Activated CD4-positive, alpha-beta T cell treated with anti-CD3 and anti-CD28 coated beads, Interleukin-2, Interleukin-4, amounts not matched to agents 100 ng/mL and 50 ng/mL, durations not matched to agents 16 hours and 8 hours (primary cell): ENCODE results near the gene NFIA.

Experiments used
- DNase-seq: peaks from one replicate; pipeline ENCODE4 v3.0.0-alpha.2; 2020; ENCODE audit warnings: low spot score

NFIA gene

DNA sequence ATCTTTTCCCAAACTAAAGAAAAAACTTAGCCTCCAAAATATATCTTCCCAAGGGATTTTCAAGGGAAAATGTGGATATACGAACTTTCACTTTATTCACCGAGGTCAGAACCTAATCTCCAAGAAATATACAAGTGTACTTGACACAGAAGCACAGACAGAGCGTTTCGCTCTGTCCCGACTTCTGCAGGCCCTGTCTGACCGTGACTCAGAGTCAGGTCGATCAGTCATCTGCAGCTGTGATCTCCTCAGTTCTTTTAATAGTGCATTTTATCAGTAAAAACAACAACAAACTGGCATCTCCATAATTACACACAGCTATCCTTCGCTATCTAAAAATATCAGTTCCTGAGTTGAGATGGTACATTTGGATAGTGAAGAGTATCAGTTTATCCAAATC lies 416.0 kb downstream of the NFIA start:
- no peak for DNase-seq

DNA sequence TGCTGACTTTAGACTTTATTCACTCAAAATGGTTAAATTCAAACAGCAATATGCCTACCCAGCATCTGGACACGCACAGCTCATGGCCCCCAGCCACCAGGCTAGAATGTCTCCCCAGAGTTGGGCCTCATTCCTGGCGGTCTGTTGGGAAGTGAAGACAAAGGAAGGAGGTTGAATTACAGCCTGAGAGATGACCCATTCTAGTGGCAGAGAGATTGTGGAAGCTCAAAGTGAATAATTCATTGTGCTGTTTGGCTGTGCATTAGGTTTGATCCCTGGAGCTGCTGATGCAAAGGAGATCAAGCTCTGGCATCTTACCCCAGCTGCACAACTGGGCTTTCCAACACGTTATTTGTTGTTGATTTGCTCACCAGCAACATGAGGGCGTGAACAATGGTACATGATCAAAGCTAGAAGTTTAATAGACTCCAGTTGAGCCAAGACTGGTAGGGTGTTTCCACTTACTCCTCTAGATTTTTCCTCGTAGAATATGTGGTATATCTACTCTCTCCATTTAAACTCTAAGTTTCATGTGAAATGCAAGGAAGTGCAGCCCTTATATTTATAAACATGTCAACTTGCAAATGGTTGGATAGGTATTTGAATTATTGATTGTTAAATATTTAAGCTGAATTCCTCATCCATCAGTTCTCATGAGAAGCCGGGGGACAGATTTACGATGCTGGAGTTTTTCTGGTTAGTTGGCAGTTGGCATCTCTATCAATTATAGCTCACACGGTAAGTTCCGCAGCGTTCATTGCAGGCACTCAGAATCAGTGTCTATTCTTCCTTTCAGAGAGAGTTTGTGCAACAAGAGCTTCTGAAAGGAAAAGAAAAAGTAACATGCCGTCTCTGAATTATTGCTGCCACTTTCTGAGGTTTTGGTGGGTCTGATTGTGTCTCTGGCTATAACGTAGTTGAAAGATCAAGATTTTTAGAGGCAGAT lies 419.9 kb downstream of the NFIA start:
- DNase-seq, result no peak

DNA sequence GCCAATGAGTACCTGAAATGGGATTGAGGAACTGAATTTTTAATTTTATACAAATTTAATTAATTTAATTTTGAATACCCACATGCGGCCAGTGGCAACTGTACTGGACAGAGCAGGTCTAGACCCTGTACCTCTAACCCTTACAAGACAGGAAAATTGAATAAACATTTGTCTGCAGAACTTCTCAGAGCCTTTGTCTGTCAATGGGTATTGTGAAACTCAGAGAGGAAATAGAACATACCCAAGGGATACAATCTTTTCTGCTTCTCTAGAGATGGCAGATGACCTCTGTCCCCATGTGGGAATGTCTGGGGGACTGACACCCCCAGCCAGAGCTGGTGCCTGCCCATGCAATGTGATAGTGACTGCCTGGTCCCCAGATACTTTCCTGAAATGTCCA lies 421.9 kb downstream of the NFIA start:
- no peak for DNase-seq

GRCh38 chr1:61504852-61505390 lies 422.6 kb downstream of the NFIA start:
- no peak for DNase-seq

DNA sequence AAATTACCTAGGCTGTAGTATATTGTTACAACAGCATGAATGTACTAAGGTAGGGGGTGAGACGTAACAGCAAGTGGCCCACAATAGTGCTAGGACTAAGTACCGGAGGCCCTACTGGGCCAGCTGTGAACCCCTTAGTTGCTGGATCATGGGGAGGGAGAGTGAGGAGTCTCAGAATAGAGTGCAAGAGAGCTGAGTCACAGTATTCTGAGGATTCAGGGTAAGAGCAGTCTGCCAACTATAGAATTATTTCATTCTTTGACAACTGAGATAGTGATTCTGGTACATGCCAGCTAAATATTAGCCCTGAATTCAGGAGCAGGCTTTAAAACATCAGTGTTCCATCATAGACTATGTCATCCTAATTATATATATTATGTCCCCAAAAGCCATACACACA lies 423.9 kb downstream of the NFIA start:
- DNase-seq, result no peak

- DNase-seq, result no peak
These were observed 424.7 kb downstream of the NFIA start for GRCh38 chr1:61506944-61507500.
